Right ventricle myocardium superior (tissue), 1 donor: Measurements from ENCODE around the gene AGPAT1. TPM values are rescaled to one million over a fixed set of nuclear protein-coding genes. Genes with fewer than 3 reads are reported as not detected.
"Not testable (repeated sequence)": the region's sequence is repeated elsewhere in the genome, so short reads cannot be mapped to it uniquely, and the experiment has no call there.

Source experiments
- ATAC-seq: fragments of 200-7000 bp; cut with Tn5 transposase; one replicate; pipeline ENCODE4 v1.9.1; 2020; ENCODE audit warnings: mild to moderate bottlenecking; ENCODE audit not compliant: poor library complexity
- DNase-seq: peaks from one replicate; pipeline ENCODE4 v3.0.0-alpha.2; 2020
- intact Hi-C: fragments of 100-400 bp; cut with DNase I; formaldehyde crosslinking; loops from one replicate; pipeline ENCODE4 v1.11.2; 2022
- long read RNA-seq: library from polyadenylated mRNA; unstranded; transcript quantifications from one replicate; pipeline ENCODE4 v2.0.0, GENCODE V29; 2021
- total RNA-seq: library from RNA; stranded (reverse); fragmentation: NEBNext Ultra II Directional; extraction: Animal tissue kit (Norgen Biotek cat#: 25700); gene quantifications from one replicate; pipeline ENCODE4 v1.2.1, GENCODE V29; 2021
- donor health status: DM: no; HTN: yes; CAD: no; lungs with severe emphysema.

The AGPAT1 gene
- total RNA-seq: 44.2 TPM
- long read RNA-seq, transcript AGPAT1-203 (7 exons, 2,234 nt): major isoform, 139 of 190 reads
- long read RNA-seq, transcript AGPAT1-206 (7 exons, 2,496 nt): minor isoform, 12 of 190 reads
- long read RNA-seq, partial matches to known transcripts: 21 of 190 reads
- long read RNA-seq, other reads (novel, unspliced or antisense): 15 of 190 reads

GRCh38 chr6:32175711-32176475, at the start of gene AGPAT1:
Gene AGPAT1, minus strand, starts transcription at chr6:32176084. Its CDS starts 4,588 bp downstream, at chr6:32171496.
- intact Hi-C loops: no loop called here
- DNase-seq (peak; percentile 99), ATAC-seq (peak; percentile 72)

DNA sequence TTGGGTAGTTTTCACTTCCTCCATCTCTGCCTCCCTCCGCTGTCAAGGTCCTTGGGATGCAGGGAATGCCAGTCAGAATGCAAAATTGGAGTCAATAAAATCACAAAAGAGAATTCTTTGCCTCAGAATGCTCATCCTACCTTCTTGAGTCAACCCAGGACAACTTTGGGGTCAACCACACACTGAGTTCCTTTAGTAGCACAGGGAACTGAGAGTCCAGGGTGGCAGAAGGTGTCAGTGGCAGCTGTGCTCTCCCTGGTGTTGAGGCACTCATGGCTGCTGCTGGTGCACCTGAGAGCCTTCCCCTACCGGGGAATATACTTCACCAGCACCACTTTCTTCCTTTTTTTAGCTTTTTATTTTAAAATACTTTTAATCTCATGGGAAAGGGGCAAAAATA, 48.8 kb upstream of the AGPAT1 start:
- intact Hi-C loops: no loop called here
- no peak for ATAC-seq

GRCh38 chr6:32223258-32224235, 47.7 kb upstream of the AGPAT1 start, which contains the start of gene NOTCH4:
Gene NOTCH4, minus strand, starts transcription at chr6:32224067. Its CDS starts 139 bp downstream, at chr6:32223928.
- intact Hi-C loops: no loop called here
- peak; percentile 63 for ATAC-seq
- DNase-seq: peak; percentile 59

More for the DNA sequence above, 48.8 kb upstream of the AGPAT1 start:
- DNase-seq: no peak

DNA sequence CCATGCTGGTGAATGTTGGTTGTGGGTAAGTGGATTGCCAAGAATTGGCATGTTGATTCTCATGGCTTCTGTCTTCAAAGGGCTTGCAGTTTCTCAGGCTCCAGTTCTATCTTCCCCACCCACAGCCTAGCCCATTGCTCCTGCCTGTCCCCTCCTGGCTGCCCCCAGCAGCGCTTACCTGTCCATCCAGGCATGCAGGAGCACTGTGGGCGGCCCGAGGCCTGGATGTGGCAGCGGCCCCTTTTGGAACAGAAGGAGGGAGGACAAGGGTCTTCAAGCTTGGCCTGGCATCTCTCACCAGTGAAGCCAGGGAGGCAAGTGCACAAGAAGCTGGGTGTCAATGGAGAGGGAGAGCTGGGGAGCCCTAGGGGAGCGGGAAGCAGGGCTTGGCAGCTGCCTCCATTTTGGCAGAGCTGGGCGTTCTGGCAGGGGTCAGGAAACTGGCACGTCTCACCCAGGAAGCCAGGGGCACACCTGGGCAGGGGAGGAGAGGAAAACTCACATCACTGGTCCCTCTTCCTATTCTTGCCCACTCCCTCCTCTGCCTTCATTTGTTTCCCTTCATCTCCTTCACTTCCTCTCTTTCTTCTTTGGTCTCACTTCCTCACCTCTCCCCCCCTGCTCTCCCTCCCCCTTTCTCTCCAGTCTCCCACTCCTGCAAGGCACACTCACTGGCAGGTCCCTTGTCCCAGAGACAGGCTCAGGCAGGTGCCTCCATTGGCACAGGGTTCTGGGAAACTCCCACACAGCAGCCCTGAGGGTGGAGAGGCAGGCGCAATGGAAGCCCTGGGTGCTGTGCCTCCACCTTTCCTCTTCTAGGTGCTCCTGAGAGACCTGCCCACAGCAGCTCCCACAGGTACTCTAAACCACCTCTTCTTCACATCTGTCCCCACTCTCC, 46.7 kb upstream of the AGPAT1 start:
- intact Hi-C loops: no loop called here
- ATAC-seq (no peak), DNase-seq (no peak)

DNA sequence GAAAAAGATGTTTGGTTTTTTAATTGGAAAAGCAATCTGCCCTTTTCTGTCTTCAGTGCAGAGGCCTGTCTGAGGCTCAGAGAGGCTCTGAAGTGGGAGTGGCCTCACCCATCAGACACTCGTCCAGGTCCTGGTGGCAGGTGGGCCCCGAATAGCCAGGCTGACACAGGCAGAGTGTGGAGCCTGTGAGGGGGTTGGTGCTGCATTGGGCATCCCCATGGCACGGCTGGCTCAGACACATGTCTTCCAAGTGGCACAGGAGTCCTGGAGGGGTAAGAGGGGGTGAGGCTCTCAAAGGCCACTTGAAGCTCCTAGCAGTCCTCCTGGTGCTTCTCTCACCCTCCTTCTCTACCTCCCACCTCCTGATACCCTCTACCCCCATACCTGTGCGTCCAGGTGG, 44.1 kb upstream of the AGPAT1 start:
- DNase-seq (no peak), ATAC-seq (no peak)
- intact Hi-C loops: no loop called here

- DNase-seq (no peak), ATAC-seq (no peak)
- intact Hi-C loops: no loop called here
Observed at GRCh38 chr6:32218167-32218566, 42.3 kb upstream of the AGPAT1 start.

DNA sequence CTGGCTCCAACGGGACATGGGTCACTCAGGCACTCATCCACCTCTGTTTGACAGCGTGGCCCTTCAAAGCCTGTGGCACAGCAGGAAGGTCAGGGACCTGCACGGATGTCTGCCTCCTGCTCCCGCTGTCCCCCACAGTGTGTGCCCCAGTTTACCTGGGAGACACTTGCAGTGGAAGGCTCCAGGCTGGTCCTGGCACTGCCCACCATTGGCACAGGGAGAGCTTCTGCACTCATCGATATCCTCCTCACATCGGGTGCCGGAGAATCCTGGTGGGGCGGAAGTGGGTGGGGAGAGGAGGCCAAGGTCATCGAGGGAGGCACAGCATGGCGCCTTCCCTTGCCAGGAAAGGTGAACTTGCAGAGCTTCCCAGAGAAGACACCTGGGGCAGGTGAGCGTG, 41.1 kb upstream of the AGPAT1 start:
- ATAC-seq: no peak

GRCh38 chr6:32216285-32216684, 40.4 kb upstream of the AGPAT1 start:
- DNase-seq (no peak), ATAC-seq (no peak)
- intact Hi-C loops: no loop called here

More for the DNA sequence above, 41.1 kb upstream of the AGPAT1 start:
- no peak for DNase-seq
- intact Hi-C loops: no loop called here

GRCh38 chr6:32215617-32216016, 39.7 kb upstream of the AGPAT1 start:
- DNase-seq (no peak), ATAC-seq (no peak)
- intact Hi-C loops: no loop called here

DNA sequence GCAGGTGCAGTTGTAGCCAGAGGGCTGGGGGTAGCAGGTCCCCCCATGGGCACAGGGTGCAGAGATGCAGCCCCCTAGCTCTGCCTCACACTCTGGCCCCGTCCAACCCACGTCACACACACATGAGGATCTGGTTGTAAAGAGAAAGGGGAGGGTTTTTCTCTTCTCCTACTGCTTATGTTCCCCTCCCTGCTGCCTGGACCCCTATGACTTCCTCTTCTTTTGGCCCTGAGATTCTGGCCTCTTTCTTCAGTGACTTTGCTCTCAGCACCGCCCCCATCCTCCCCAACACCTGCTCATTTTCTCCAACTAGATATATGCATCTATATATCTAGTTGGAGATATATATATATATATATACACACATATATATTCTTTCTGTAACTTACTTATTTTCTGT, 38.2 kb upstream of the AGPAT1 start:
- ATAC-seq: no peak
- no peak for DNase-seq
- intact Hi-C loops: no loop called here

GRCh38 chr6:32213649-32214048, 37.8 kb upstream of the AGPAT1 start:
- no peak for ATAC-seq
- intact Hi-C loops: no loop called here

DNA sequence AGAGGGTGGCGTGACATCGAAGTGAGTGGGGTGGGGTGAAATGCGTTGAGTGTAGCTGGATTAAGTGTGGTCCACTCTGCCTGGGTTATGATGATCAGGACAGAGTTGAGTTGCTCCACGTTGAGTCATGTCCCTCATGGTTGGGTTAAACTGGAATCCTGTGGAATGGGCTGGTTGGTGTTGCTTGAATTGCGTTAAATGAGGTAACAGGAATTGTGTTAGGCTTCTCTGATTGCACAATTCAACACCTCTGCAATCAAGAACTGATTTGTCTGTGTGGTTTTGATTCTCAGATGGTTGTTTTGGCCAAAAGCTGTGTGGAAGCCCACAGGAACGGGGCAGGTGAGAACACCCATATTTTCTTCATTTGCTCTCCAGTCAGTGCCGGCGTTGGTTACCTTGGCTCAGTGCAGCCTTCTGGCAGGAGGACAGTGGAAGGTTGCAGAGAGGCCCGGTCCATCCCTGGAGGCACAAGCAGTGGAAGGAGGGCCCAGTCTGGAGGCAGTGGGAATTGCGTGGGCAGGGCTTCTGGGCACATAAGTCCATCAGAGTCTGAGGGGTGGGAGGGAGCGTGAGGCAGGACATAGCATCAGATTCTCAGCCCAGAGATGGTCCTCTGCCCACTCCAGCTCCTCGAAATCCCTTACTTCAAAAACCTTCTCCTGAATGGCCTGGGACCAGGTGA, 36.3 kb upstream of the AGPAT1 start:
- intact Hi-C loops: no loop called here
- no peak for ATAC-seq

More at GRCh38 chr6:32213649-32214048, 37.8 kb upstream of the AGPAT1 start:
- DNase-seq: no peak

DNA sequence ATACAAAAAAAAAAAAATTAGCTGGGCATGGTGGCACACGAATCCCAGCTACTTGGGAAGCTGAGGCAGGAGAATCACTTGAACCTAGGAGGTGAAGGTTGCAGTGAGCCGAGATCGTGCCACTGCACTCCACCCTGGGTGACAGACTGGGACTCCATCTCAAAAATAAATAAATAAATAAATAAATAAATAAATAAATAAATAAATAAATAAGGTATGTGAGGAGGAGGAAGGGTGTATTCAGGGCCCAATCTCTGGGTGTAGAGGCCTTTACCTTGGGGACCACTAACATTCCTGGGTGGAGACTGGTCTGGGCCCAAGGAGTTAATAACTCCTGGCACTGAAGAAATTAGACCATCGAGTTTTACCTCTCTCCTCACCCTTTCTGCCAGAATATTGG, 35.5 kb upstream of the AGPAT1 start:
- intact Hi-C loops: not testable (repeated sequence)

More for the DNA sequence above, 36.3 kb upstream of the AGPAT1 start:
- no peak for DNase-seq

GRCh38 chr6:32210191-32210601, 34.3 kb upstream of the AGPAT1 start:
- intact Hi-C loops: no loop called here
- ATAC-seq: no peak
- DNase-seq: no peak

More for the DNA sequence above, 35.5 kb upstream of the AGPAT1 start:
- not testable (repeated sequence) for ATAC-seq, DNase-seq

DNA sequence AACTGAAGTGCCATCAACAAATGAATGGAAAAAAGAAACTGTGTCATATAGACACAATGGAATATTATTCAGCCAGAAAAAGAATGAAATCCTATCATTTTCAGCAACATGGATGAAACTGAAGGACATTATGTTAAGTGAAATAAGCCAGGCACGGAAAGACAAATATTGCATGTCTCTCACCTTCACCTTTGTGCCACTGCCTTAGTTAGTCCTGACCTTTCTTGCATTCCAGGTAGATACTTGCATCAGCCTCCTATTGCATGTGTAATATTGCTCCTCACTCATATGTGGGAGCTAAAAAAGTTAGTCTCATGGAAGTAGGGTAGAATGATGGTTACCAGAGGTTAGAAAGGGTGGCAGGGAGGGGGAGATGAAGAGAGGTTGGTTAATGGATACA, 33.1 kb upstream of the AGPAT1 start:
- intact Hi-C loops: no loop called here
- DNase-seq (no peak), ATAC-seq (no peak)

GRCh38 chr6:32204268-32204715, 28.4 kb upstream of the AGPAT1 start:
- intact Hi-C loops: no loop called here
- DNase-seq: no peak
- ATAC-seq: no peak

DNA sequence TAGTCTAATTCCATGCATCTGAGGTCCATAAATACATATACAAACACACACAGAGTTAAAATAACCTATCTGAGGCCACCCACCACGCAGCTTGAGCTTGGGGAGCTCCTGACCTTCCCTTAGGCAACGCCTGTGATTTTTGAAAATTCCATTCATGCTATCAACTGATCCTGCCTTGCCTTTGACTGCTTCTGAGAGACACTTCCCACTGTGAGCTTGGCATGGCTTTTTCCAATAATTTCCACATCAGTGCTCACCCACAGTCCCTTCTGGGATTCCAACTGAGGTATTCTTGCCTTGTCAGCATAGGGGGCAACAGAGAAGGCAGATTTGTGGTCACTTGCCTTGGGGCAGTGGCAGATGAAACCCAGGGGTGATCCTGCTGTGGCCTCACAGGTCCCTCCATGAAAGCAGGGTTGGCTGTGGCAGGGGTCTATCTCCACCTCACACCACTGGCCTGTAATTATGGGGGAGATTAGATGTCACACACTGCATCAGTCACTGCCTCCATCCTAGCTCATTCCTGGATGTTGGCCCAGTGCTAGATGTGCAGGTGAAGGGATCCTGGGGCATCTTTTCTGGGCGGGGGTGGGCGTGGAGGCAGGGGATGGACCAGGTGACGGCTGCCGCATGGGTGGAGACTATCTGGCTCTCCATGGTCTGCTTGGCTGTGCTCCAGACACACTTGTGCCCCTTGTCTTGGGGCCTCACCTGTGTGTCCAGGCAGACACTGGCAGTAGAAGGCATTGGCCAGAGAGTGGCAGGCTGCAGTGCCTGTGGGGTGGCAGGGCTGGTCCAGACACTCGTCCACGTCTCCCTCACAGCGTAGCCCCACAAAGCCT, 27.8 kb upstream of the AGPAT1 start:
- intact Hi-C loops: no loop called here
- no peak for ATAC-seq

More for the DNA sequence above, 27.8 kb upstream of the AGPAT1 start:
- DNase-seq: no peak
